ENCODE data around the gene S100Z. TPM values are rescaled to one million over a fixed set of nuclear protein-coding genes. Genes with fewer than 3 reads are reported as not detected.

Gene S100Z
- total RNA-seq, 2 donors from 2014 or later, result not detected

GRCh38 chr5:76805821-76806505 lies 43.9 kb upstream of the S100Z start:
- H3K9me3 ChIP-seq, result no peaks in the 10 kb centered on the region
- peak overlapping the region; percentile 31 to 62 for H3K27ac ChIP-seq
- no peaks in the 10 kb centered on the region for H3K36me3 ChIP-seq
- no peaks in the 10 kb centered on the region for H3K27me3 ChIP-seq
- TF ChIP-seq CTCF (IDR thresholded peaks at IDR 0.05), result no peak
- DNase-seq (ENCODE audit: low spot score), result no peak
- H3K4me3 ChIP-seq, result no peak overlapping the region
- peaks cover 0 to 5% of the 10 kb centered on the region in 2 donors for H3K4me1 ChIP-seq

- DNase-seq (ENCODE audit: low spot score), result no peak
- H3K27me3 ChIP-seq, result no peaks in the 10 kb centered on the region
These were observed 42.5 kb upstream of the S100Z start for GRCh38 chr5:76807296-76807695.

GRCh38 chr5:76808141-76808691 lies 41.6 kb upstream of the S100Z start:
- Histone ChIP-seq H3K36me3 (no peaks in the 10 kb centered on the region), H3K4me3 (no peak overlapping the region), H3K27me3 (no peaks in the 10 kb centered on the region), H3K4me1 (no peaks in the 10 kb centered on the region), H3K27ac (peak overlapping the region in 1 of 2 donors; percentile 29), H3K9me3 (no peaks in the 10 kb centered on the region)
- no peak for DNase-seq (ENCODE audit: low spot score)
- no peak for TF ChIP-seq CTCF (IDR thresholded peaks at IDR 0.05)

More at GRCh38 chr5:76807296-76807695, 42.5 kb upstream of the S100Z start:
- Histone ChIP-seq H3K9me3 (no peaks in the 10 kb centered on the region), H3K4me3 (no peak overlapping the region), H3K27ac (peak overlapping the region in 1 of 2 donors; percentile 29), H3K36me3 (no peaks in the 10 kb centered on the region), H3K4me1 (no peaks in the 10 kb centered on the region)
- no peak for TF ChIP-seq CTCF (IDR thresholded peaks at IDR 0.05)

- Histone ChIP-seq H3K9me3 (no peaks in the 10 kb centered on the region), H3K27me3 (no peaks in the 10 kb centered on the region), H3K4me1 (no peaks in the 10 kb centered on the region), H3K36me3 (no peaks in the 10 kb centered on the region), H3K4me3 (no peak overlapping the region), H3K27ac (no peak overlapping the region)
- DNase-seq (ENCODE audit: low spot score), result no peak
- no peak for TF ChIP-seq CTCF (IDR thresholded peaks at IDR 0.05)
These were observed 40.7 kb upstream of the S100Z start for GRCh38 chr5:76809141-76809540.

- Histone ChIP-seq H3K27ac (no peak overlapping the region), H3K4me1 (no peaks in the 10 kb centered on the region), H3K27me3 (no peaks in the 10 kb centered on the region), H3K36me3 (no peaks in the 10 kb centered on the region), H3K9me3 (no peaks in the 10 kb centered on the region), H3K4me3 (no peak overlapping the region)
- TF ChIP-seq CTCF (IDR thresholded peaks at IDR 0.05), result no peak
- DNase-seq (ENCODE audit: low spot score), result no peak
These were observed 39.6 kb upstream of the S100Z start for GRCh38 chr5:76810236-76810635.
